GM12873 (cell line): ENCODE results near the gene RSPO1.

Source experiments
- CTCF ChIP-seq: IDR thresholded peaks from 2 replicates; pipeline ENCODE4 v1.5.1; 2012; ENCODE audit warnings: low read depth, mild to moderate bottlenecking, moderate library complexity, low read length, control low read depth; ENCODE audit not compliant: insufficient read depth; ENCODE audit errors: missing control alignments

RSPO1 gene

GRCh38 chr1:37575692-37576091 is 59.0 kb downstream of the RSPO1 start:
- no peak for TF ChIP-seq CTCF

GRCh38 chr1:37574834-37575480 is 59.7 kb downstream of the RSPO1 start:
- no peak for TF ChIP-seq CTCF

GRCh38 chr1:37570528-37571334 is 64.0 kb downstream of the RSPO1 start:
- TF ChIP-seq CTCF: no peak

- TF ChIP-seq CTCF: no peak
Measured at GRCh38 chr1:37567023-37567422, 67.7 kb downstream of the RSPO1 start.

GRCh38 chr1:37564892-37565291 is 69.8 kb downstream of the RSPO1 start:
- no peak for TF ChIP-seq CTCF

GRCh38 chr1:37562984-37563383 is 71.7 kb downstream of the RSPO1 start:
- no peak for TF ChIP-seq CTCF
